Measurements from ENCODE around the gene TUBGCP3. TPM values are rescaled to one million over a fixed set of nuclear protein-coding genes. Genes with fewer than 3 reads are reported as not detected.

The TUBGCP3 gene
- total RNA-seq, 2 experiments from 2014 or later: 19.4 to 36.2 TPM

GRCh38 chr13:112617754-112618375 is 29.9 kb upstream of the TUBGCP3 start:
- ChIA-PET POLR2A (no interaction called here), CTCF (ENCODE audit: unreplicated experiment) (no interaction called here)
- intact Hi-C loops (cut with micrococcal nuclease; ENCODE audit: unreplicated experiment): no loop called here

GRCh38 chr13:112616586-112617362 is 28.8 kb upstream of the TUBGCP3 start:
- ChIA-PET CTCF (ENCODE audit: unreplicated experiment) (no interaction called here), POLR2A (no interaction called here)
- no peak overlapping the region for H2AFZ ChIP-seq (ENCODE audit: low read length)
- no peak overlapping the region for H3K4me3 ChIP-seq (ENCODE audit: low read depth, low read length, poor library complexity, severe bottlenecking)
- no TSS peak for BruUV-seq (replicated peaks)
- TF ChIP-seq CTCF (conservative IDR thresholded peaks at IDR 0.05; ENCODE audit: low read length): peak; percentile 70
- no peak for TF ChIP-seq EZH2phosphoT487 (IDR thresholded peaks at IDR 0.05; ENCODE audit: borderline replicate concordance, low read depth, low read length)
- H4K20me1 ChIP-seq (ENCODE audit: insufficient read depth, low read length): no peaks in the 10 kb centered on the region
- no peak overlapping the region for H3K27ac ChIP-seq (ENCODE audit: low read depth, low read length, poor library complexity, severe bottlenecking)
- no peaks in the 10 kb centered on the region for H3K9me2 ChIP-seq (ENCODE audit: insufficient read depth, low read length)
- no peak overlapping the region for H3K4me2 ChIP-seq (ENCODE audit: low read length)
- peak; percentile 34 for DNase-seq (ENCODE audit: low spot score)
- no peaks in the 10 kb centered on the region for H3K9me3 ChIP-seq (ENCODE audit: low read length)
- no peaks in the 10 kb centered on the region for H3K36me3 ChIP-seq (ENCODE audit: insufficient read depth, low read length)
- no peaks in the 10 kb centered on the region for H3K4me1 ChIP-seq (ENCODE audit: insufficient read depth, low read length, poor library complexity, severe bottlenecking)
- no peaks in the 10 kb centered on the region for H3K79me2 ChIP-seq (ENCODE audit: insufficient read depth, low read depth, low read length)
- intact Hi-C loops (cut with micrococcal nuclease; ENCODE audit: unreplicated experiment): no loop called here

More at GRCh38 chr13:112617754-112618375, 29.9 kb upstream of the TUBGCP3 start:
- BruUV-seq (replicated peaks): no TSS peak
- Histone ChIP-seq H3K4me2 (ENCODE audit: low read length) (no peak overlapping the region), H3K4me3 (ENCODE audit: low read depth, low read length, poor library complexity, severe bottlenecking) (no peak overlapping the region), H3K9me2 (ENCODE audit: insufficient read depth, low read length) (no peaks in the 10 kb centered on the region), H2AFZ (ENCODE audit: low read length) (no peak overlapping the region), H4K20me1 (ENCODE audit: insufficient read depth, low read length) (no peaks in the 10 kb centered on the region), H3K36me3 (ENCODE audit: insufficient read depth, low read length) (no peaks in the 10 kb centered on the region), H3K79me2 (ENCODE audit: insufficient read depth, low read depth, low read length) (no peaks in the 10 kb centered on the region), H3K27ac (ENCODE audit: low read depth, low read length, poor library complexity, severe bottlenecking) (no peak overlapping the region), H3K9me3 (ENCODE audit: low read length) (no peaks in the 10 kb centered on the region), H3K4me1 (ENCODE audit: insufficient read depth, low read length, poor library complexity, severe bottlenecking) (no peaks in the 10 kb centered on the region)
- no peak for TF ChIP-seq EZH2phosphoT487 (IDR thresholded peaks at IDR 0.05; ENCODE audit: borderline replicate concordance, low read depth, low read length)
- no peak for TF ChIP-seq CTCF (conservative IDR thresholded peaks at IDR 0.05; ENCODE audit: low read length)
- DNase-seq (ENCODE audit: low spot score): no peak

GRCh38 chr13:112615391-112615790 is 27.4 kb upstream of the TUBGCP3 start:
- Histone ChIP-seq H3K36me3 (ENCODE audit: insufficient read depth, low read length) (no peaks in the 10 kb centered on the region), H4K20me1 (ENCODE audit: insufficient read depth, low read length) (no peaks in the 10 kb centered on the region), H3K79me2 (ENCODE audit: insufficient read depth, low read depth, low read length) (no peaks in the 10 kb centered on the region), H3K9me3 (ENCODE audit: low read length) (no peaks in the 10 kb centered on the region), H3K4me2 (ENCODE audit: low read length) (no peak overlapping the region), H3K27ac (ENCODE audit: low read depth, low read length, poor library complexity, severe bottlenecking) (no peak overlapping the region), H3K4me3 (ENCODE audit: low read depth, low read length, poor library complexity, severe bottlenecking) (no peak overlapping the region), H2AFZ (ENCODE audit: low read length) (no peak overlapping the region), H3K4me1 (ENCODE audit: insufficient read depth, low read length, poor library complexity, severe bottlenecking) (no peaks in the 10 kb centered on the region), H3K9me2 (ENCODE audit: insufficient read depth, low read length) (no peaks in the 10 kb centered on the region)
- no peak for TF ChIP-seq CTCF (conservative IDR thresholded peaks at IDR 0.05; ENCODE audit: low read length)
- DNase-seq (ENCODE audit: low spot score): no peak
- intact Hi-C loops (cut with micrococcal nuclease; ENCODE audit: unreplicated experiment): no loop called here
- POLR2A ChIA-PET: no interaction called here
- CTCF ChIA-PET (ENCODE audit: unreplicated experiment): no interaction called here
- no TSS peak for BruUV-seq (replicated peaks)

Data from OCI-LY7 (cell line).